Peyer's patch (tissue), 4 donors: Measurements from ENCODE around the gene PSD2.

Experiments used
- POLR2A ChIP-seq, 2 donors: fragments of 450-650 bp; IDR thresholded peaks; one replicate each; pipeline ENCODE4 v1.5.1; 2017; ENCODE audit warnings: antibody characterized with exemption in 2 of 2, mild to moderate bottlenecking in 2 of 2, moderate library complexity in 2 of 2
- TF ChIP-seq, protein P1 (sequence below), 6 experiments: fragments of 450-650 bp in 4 of 6; fragments of 200-600 bp in 2 of 6; sonication (generic) in 1 of 6; IDR thresholded peaks; one replicate each; pipeline ENCODE4 v1.5.1; 2017 to 2019; ENCODE audit warnings: antibody characterized with exemption in 6 of 6, mild to moderate bottlenecking in 3 of 6, moderate library complexity in 1 of 6

DNA sequence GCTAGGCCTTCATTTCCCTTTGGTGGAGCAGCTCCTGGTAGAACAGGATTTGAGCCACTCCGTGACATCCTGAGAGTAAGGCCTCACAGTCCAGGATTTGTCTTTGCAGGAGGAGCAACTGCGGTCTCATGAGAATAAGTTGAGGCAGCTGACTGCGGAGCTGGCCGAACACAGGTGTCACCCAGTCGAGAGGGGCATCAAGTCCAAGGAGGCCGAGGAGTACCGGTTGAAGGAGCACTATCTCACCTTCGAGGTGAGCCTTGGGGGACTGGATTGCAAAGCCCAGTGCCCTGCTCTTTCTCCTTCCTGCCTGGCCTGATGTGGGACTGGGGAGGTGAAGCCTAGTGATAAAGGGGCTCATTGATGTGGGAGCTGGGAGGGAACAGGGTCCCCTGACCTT, 44.3 kb downstream of the PSD2 start:
- no peak for TF ChIP-seq POLR2A (IDR thresholded peaks at IDR 0.05)
- TF ChIP-seq, protein P1, sequence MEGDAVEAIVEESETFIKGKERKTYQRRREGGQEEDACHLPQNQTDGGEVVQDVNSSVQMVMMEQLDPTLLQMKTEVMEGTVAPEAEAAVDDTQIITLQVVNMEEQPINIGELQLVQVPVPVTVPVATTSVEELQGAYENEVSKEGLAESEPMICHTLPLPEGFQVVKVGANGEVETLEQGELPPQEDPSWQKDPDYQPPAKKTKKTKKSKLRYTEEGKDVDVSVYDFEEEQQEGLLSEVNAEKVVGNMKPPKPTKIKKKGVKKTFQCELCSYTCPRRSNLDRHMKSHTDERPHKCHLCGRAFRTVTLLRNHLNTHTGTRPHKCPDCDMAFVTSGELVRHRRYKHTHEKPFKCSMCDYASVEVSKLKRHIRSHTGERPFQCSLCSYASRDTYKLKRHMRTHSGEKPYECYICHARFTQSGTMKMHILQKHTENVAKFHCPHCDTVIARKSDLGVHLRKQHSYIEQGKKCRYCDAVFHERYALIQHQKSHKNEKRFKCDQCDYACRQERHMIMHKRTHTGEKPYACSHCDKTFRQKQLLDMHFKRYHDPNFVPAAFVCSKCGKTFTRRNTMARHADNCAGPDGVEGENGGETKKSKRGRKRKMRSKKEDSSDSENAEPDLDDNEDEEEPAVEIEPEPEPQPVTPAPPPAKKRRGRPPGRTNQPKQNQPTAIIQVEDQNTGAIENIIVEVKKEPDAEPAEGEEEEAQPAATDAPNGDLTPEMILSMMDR (IDR thresholded peaks at IDR 0.05): no peak
